Prostate gland (tissue), 2 donors: ENCODE measurements around the gene GALNT2. TPM values are rescaled to one million over a fixed set of nuclear protein-coding genes. Genes with fewer than 3 reads are reported as not detected.

Source experiments
- DNase-seq: peaks from one replicate; pipeline ENCODE4 v3.0.0-alpha.2; 2019; ENCODE audit warnings: low spot score
- H3K27ac ChIP-seq, 2 donors: fragments of 200-600 bp; sonication (generic); 2 replicates each; pipeline ENCODE4 v1.5.1; 2017 to 2019
- H3K27me3 ChIP-seq: fragments of 200-600 bp; sonication (generic); replicated peaks from 2 replicates; pipeline ENCODE4 v1.5.1; 2019; ENCODE audit not compliant: insufficient read depth
- H3K36me3 ChIP-seq, 2 donors: fragments of 200-600 bp; sonication (generic); 1 replicate in 1 of 2; 2 replicates in 1 of 2; pipeline versions ENCODE4 v1.5.1 to v1.8.1; 2017 to 2019
- H3K4me1 ChIP-seq: fragments of 200-600 bp; sonication (generic); replicated peaks from 2 replicates; pipeline ENCODE4 v1.5.1; 2019
- H3K4me3 ChIP-seq, 2 donors: fragments of 200-600 bp; sonication (generic); 2 replicates each; pipeline ENCODE4 v1.5.1; 2017 to 2019
- H3K9me3 ChIP-seq: fragments of 200-600 bp; sonication (generic); 2 replicates; pipeline ENCODE4 v1.5.1; 2017
- CTCF ChIP-seq, 4 experiments: fragments of 200-600 bp in 2 of 4; fragments of 450-650 bp in 2 of 4; sonication (generic) in 2 of 4; IDR thresholded peaks; 1 replicate in 3 of 4; 2 replicates in 1 of 4; pipeline ENCODE4 v1.5.1; 2016 to 2019; ENCODE audit warnings: antibody characterized with exemption in 4 of 4, mild to moderate bottlenecking in 2 of 4, moderate library complexity in 2 of 4
- POLR2A ChIP-seq: fragments of 450-650 bp; IDR thresholded peaks from one replicate; pipeline ENCODE4 v1.6.1; 2016; ENCODE audit warnings: antibody characterized with exemption, mild to moderate bottlenecking
- POLR2AphosphoS5 ChIP-seq: sonication (generic); formaldehyde crosslinking; IDR thresholded peaks from one replicate; pipeline ENCODE4 v1.6.1; 2017; ENCODE audit warnings: antibody characterized with exemption
- WGBS: methylation state at CpG from one replicate; pipeline ENCODE4 v1.1.5; 2018; 5-methylcytosine and 5-hydroxymethylcytosine counted together
- intact Hi-C: fragments of 100-400 bp; cut with DNase I; formaldehyde crosslinking; loops from one replicate; pipeline ENCODE4 v1.14.2; 2022
- total RNA-seq, 2 donors: library from RNA; depleted of rRNA; stranded (reverse); fragments of >200 nt; gene quantifications; one replicate each; pipeline ENCODE4 v1.1.0, GENCODE V29; 2016

GALNT2 gene
- total RNA-seq, 2 donors from 2014 or later, result 34.1 to 125 TPM

GRCh38 chr1:230248016-230248888, 181.2 kb downstream of the GALNT2 start:
- 94% methylated on average over 7 of the region's 8 CpGs for WGBS
- no peak for DNase-seq
- Histone ChIP-seq H3K4me3 (no peak overlapping the region), H3K27ac (no peak overlapping the region), H3K27me3 (no peaks in the 10 kb centered on the region), H3K9me3 (no peaks in the 10 kb centered on the region), H3K4me1 (no peaks in the 10 kb centered on the region), H3K36me3 (no peaks in the 10 kb centered on the region)
- intact Hi-C loops, result no loop called here
- TF ChIP-seq POLR2A, result no peak
- TF ChIP-seq CTCF (IDR thresholded peaks at IDR 0.05), result no peak
- TF ChIP-seq POLR2AphosphoS5, result no peak

- no peaks in the 10 kb centered on the region for H3K36me3 ChIP-seq
- WGBS, result 79% methylated on average over 7 of the region's 7 CpGs
Observed at GRCh38 chr1:230248889-230249270, 181.8 kb downstream of the GALNT2 start.

GRCh38 chr1:230249695-230250480, 182.8 kb downstream of the GALNT2 start:
- no peaks in the 10 kb centered on the region for H3K4me1 ChIP-seq
- H3K27me3 ChIP-seq, result no peaks in the 10 kb centered on the region
- TF ChIP-seq POLR2AphosphoS5, result no peak
- TF ChIP-seq POLR2A, result no peak
- TF ChIP-seq CTCF (IDR thresholded peaks at IDR 0.05), result no peak
- no peaks in the 10 kb centered on the region for H3K9me3 ChIP-seq
- WGBS, result 95% methylated on average over 11 of the region's 11 CpGs
- H3K27ac ChIP-seq, result no peak overlapping the region
- H3K4me3 ChIP-seq, result no peak overlapping the region
- H3K36me3 ChIP-seq, result no peaks in the 10 kb centered on the region
- intact Hi-C loops, result no loop called here
- DNase-seq, result no peak

More at GRCh38 chr1:230248889-230249270, 181.8 kb downstream of the GALNT2 start:
- H3K4me3 ChIP-seq, result no peak overlapping the region
- intact Hi-C loops, result no loop called here
- H3K27ac ChIP-seq, result no peak overlapping the region
- H3K4me1 ChIP-seq, result no peaks in the 10 kb centered on the region
- H3K9me3 ChIP-seq, result no peaks in the 10 kb centered on the region
- TF ChIP-seq POLR2AphosphoS5, result no peak
- TF ChIP-seq CTCF (IDR thresholded peaks at IDR 0.05), result no peak
- TF ChIP-seq POLR2A, result no peak
- DNase-seq, result no peak
- no peaks in the 10 kb centered on the region for H3K27me3 ChIP-seq

GRCh38 chr1:230250666-230251065, 183.6 kb downstream of the GALNT2 start:
- Histone ChIP-seq H3K27ac (no peak overlapping the region), H3K4me3 (no peak overlapping the region), H3K9me3 (no peaks in the 10 kb centered on the region), H3K27me3 (no peaks in the 10 kb centered on the region), H3K4me1 (no peaks in the 10 kb centered on the region), H3K36me3 (no peaks in the 10 kb centered on the region)
- TF ChIP-seq POLR2A (no peak), POLR2AphosphoS5 (no peak), CTCF (IDR thresholded peaks at IDR 0.05) (no peak)
- DNase-seq, result no peak
- WGBS, result 72% methylated on average over 8 of the region's 8 CpGs
- intact Hi-C loops, result no loop called here
